ENCODE results near the gene SS18L1. TPM values are rescaled to one million over a fixed set of nuclear protein-coding genes. Genes with fewer than 3 reads are reported as not detected.

SS18L1 gene
- total RNA-seq, 3 donors from 2014 or later (not counting 1 experiment from before 2014, with no cell fraction given), result 19.1 to 26.0 (median 23.7) TPM

DNA sequence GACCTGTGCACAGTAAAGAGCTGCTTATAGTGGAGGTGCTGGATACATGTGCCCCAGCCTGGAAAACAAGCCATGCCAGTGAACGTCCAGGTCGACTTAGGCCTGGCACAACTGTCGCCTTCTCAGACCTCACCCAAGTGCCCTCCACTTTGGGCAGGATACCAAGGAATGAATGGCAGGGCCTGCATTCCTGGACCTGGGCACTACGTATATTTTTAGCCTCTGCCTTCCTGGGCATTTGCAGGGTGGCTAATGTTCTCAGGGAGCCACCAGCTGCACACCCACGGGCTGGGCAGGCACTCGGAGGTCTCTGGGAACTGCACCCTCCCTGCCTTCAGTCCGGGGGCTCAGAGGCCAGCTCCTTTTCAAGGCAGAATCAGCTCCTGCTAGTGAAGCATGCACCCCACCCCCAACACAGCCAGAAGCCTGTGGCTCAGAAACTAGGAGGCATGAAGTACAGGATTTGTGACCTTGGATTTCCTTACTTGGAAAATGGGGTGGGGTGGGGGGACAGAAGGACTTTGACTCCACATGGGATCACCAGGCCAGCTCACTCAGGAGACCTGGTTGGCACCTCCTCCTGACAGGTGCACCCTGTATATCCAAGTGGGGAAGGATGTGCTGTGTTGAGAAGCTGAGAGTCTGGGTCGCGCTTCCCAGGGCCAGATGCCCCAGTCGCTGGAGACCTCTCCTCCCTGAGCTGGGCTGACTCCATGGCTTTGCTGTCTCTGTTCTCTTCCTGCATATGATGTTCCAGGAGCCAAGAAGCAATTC lies 23.8 kb upstream of the SS18L1 start:
- Mint-ChIP-seq H3K4me1 (peaks cover 21 to 43% of the 10 kb centered on the region in 2 donors), H3K9me3 (no peaks in the 10 kb centered on the region), H3K27ac (peak overlapping the region; percentile 80 to 81), H3K36me3 (no peaks in the 10 kb centered on the region), H3K27me3 (ENCODE audit: low read depth in 2 of 2) (peaks cover 0 to 6% of the 10 kb centered on the region in 2 donors), H3K4me3 (peak overlapping the region; percentile 50)
- H3K27ac ChIP-seq (ENCODE audit: low read length), result no peak overlapping the region
- intact Hi-C loops (cut with micrococcal nuclease), result loop anchor here (2.0 kb wide), 1 partner anchor 53 kb away; no protein-coding TSS in a partner anchor
- no peaks in the 10 kb centered on the region for H3K36me3 ChIP-seq (ENCODE audit: control insufficient read depth, insufficient read depth, low read length)
- 92% methylated on average over 10 of the region's 10 CpGs for WGBS (ENCODE audit: insufficient coverage)
- peaks cover 55% of the 10 kb centered on the region for H3K4me1 ChIP-seq (ENCODE audit: control insufficient read depth, insufficient read depth, low read length)
- H3K27me3 ChIP-seq (ENCODE audit: control insufficient read depth, insufficient read depth, low read length), result peaks cover 4% of the 10 kb centered on the region
- no peak overlapping the region for H3K4me3 ChIP-seq (ENCODE audit: low read length)
- peak in 1 of 2 donors; percentile 10 for DNase-seq
- TF ChIP-seq, protein P1, sequence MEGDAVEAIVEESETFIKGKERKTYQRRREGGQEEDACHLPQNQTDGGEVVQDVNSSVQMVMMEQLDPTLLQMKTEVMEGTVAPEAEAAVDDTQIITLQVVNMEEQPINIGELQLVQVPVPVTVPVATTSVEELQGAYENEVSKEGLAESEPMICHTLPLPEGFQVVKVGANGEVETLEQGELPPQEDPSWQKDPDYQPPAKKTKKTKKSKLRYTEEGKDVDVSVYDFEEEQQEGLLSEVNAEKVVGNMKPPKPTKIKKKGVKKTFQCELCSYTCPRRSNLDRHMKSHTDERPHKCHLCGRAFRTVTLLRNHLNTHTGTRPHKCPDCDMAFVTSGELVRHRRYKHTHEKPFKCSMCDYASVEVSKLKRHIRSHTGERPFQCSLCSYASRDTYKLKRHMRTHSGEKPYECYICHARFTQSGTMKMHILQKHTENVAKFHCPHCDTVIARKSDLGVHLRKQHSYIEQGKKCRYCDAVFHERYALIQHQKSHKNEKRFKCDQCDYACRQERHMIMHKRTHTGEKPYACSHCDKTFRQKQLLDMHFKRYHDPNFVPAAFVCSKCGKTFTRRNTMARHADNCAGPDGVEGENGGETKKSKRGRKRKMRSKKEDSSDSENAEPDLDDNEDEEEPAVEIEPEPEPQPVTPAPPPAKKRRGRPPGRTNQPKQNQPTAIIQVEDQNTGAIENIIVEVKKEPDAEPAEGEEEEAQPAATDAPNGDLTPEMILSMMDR (IDR thresholded peaks at IDR 0.05), result no peak
- H3K9me3 ChIP-seq (ENCODE audit: control insufficient read depth, insufficient read depth, low read length), result peaks cover 15% of the 10 kb centered on the region
- no peak for ATAC-seq

DNA sequence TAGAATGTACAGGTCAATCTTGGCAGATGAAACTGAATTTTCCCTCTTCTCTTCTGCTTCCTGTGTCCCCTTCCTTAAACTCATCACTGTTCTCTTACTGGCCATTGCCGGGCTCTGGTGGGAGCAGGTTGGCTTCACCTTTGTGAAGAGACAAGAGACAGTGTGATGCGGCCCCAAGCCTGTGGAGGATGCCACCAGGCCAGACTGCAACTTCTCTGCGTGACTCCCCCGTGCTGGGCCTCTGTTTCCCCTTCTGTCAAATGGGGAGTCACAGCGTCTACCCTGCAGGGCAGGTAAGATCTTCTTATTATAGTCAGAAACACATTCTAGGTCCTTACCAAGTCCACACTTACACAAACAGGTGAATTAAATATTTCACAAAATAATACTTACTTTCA lies 23.2 kb upstream of the SS18L1 start:
- H3K9me3 ChIP-seq (ENCODE audit: control insufficient read depth, insufficient read depth, low read length), result peaks cover 11% of the 10 kb centered on the region
- Mint-ChIP-seq H3K27ac (peak overlapping the region in 1 of 2 donors; percentile 81), H3K4me1 (peaks cover 21 to 43% of the 10 kb centered on the region in 2 donors), H3K4me3 (peak overlapping the region; percentile 50), H3K27me3 (ENCODE audit: low read depth in 2 of 2) (peaks cover 0 to 2% of the 10 kb centered on the region in 2 donors), H3K9me3 (no peaks in the 10 kb centered on the region), H3K36me3 (no peaks in the 10 kb centered on the region)
- no peak overlapping the region for H3K4me3 ChIP-seq (ENCODE audit: low read length)
- intact Hi-C loops (cut with micrococcal nuclease), result loop anchor here (2.0 kb wide), 1 partner anchor 54 kb away; no protein-coding TSS in a partner anchor
- H3K36me3 ChIP-seq (ENCODE audit: control insufficient read depth, insufficient read depth, low read length), result peaks cover 4% of the 10 kb centered on the region
- H3K27ac ChIP-seq (ENCODE audit: low read length), result no peak overlapping the region
- no peaks in the 10 kb centered on the region for H3K27me3 ChIP-seq (ENCODE audit: control insufficient read depth, insufficient read depth, low read length)
- TF ChIP-seq, protein P1 (IDR thresholded peaks at IDR 0.05), result no peak
- 97% methylated on average over 5 of the region's 5 CpGs for WGBS (ENCODE audit: insufficient coverage)
- no peak for ATAC-seq
- no peak for DNase-seq
- H3K4me1 ChIP-seq (ENCODE audit: control insufficient read depth, insufficient read depth, low read length), result peaks cover 55% of the 10 kb centered on the region

DNA sequence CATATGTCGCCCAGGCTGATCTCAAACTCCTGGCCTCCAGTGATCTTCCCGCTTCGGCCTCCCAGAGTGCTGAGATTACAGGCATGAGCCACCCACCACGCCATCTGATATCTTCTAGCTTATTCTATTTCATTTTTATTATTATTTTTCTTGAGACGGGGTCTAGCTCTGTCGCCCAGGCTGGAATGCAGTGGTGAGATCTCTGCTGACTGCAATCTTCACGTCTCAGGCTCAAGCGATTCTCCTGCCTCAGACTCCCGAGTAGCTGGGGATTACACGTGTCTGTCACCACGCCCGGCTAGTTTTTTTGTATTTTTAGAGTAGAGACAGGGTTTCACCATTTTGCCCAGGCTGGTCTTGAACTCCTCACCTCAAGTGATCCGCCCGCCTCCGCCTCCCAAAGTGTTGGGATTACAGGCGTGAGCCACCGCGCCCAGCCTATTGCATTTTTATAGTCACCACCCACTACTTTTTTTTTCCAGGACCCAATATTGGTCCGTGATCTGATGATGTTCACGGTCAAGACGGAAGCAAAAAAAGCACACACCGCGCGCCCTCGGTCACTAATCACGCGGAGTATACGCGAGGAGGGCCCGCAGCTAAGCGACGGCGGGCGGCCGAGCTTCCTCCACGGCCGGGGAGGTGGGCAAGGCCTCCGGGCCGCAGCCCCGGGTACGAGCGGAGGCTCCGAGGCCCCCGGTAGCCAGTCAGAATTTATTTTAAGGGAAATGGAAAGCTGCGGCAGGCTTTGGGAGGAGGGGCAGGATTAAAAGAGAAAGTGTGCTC lies 22.4 kb upstream of the SS18L1 start:
- peaks cover 0 to 2% of the 10 kb centered on the region in 2 donors for H3K27me3 Mint-ChIP-seq (ENCODE audit: low read depth in 2 of 2)
- Histone ChIP-seq H3K27ac (ENCODE audit: low read length) (peak overlapping the region; percentile 77), H3K4me3 (ENCODE audit: low read length) (peak overlapping the region; percentile 43), H3K27me3 (ENCODE audit: control insufficient read depth, insufficient read depth, low read length) (no peaks in the 10 kb centered on the region), H3K4me1 (ENCODE audit: control insufficient read depth, insufficient read depth, low read length) (peaks cover 55% of the 10 kb centered on the region), H3K9me3 (ENCODE audit: control insufficient read depth, insufficient read depth, low read length) (peaks cover 9% of the 10 kb centered on the region), H3K36me3 (ENCODE audit: control insufficient read depth, insufficient read depth, low read length) (peaks cover 9% of the 10 kb centered on the region)
- WGBS (ENCODE audit: insufficient coverage), result 21% methylated on average over 45 of the region's 45 CpGs
- DNase-seq (peak in 1 of 2 donors; percentile 38), ATAC-seq (peak in 1 of 3 donors; percentile 0)
- H3K4me1 Mint-ChIP-seq, result peaks cover 21 to 43% of the 10 kb centered on the region in 2 donors
- H3K9me3 Mint-ChIP-seq, result no peaks in the 10 kb centered on the region
- intact Hi-C loops (cut with micrococcal nuclease), result loop anchor here (2.0 kb wide), 1 partner anchor 54 kb away; no protein-coding TSS in a partner anchor
- H3K36me3 Mint-ChIP-seq, result no peaks in the 10 kb centered on the region
- TF ChIP-seq, protein P1 (IDR thresholded peaks at IDR 0.05), result no peak
- peak overlapping the region; percentile 79 for H3K4me3 Mint-ChIP-seq
- H3K27ac Mint-ChIP-seq, result peak overlapping the region; percentile 81 to 86

All from natural killer cell (primary cell).